GM10248 (cell line): ENCODE results near the gene PCNX1.

ENCODE experiments used
- CTCF ChIA-PET: fragments of 300-600 bp; sonication (Branson Sonifier 250); formaldehyde crosslinking; extraction: SDS; loops from one replicate; lab custom pipeline; 2021; ENCODE audit warnings: antibody characterized with exemption; lab: Yijun Ruan, JAX
- POLR2A ChIA-PET: fragments of 350-650 bp; sonication (Branson Sonifier 250); formaldehyde crosslinking; extraction: SDS; loops from one replicate; lab custom pipeline; 2020; ENCODE audit warnings: antibody characterized with exemption; lab: Yijun Ruan, JAX
- DNase-seq: peaks from one replicate; pipeline ENCODE4 v3.0.0; 2012; ENCODE audit errors: extremely low spot score
- CTCF ChIP-seq: IDR thresholded peaks from 2 replicates; pipeline ENCODE4 v1.5.1; 2012; ENCODE audit warnings: mild to moderate bottlenecking, low read depth; ENCODE audit errors: extremely low read depth, missing control alignments, control extremely low read depth

PCNX1 gene

DNA sequence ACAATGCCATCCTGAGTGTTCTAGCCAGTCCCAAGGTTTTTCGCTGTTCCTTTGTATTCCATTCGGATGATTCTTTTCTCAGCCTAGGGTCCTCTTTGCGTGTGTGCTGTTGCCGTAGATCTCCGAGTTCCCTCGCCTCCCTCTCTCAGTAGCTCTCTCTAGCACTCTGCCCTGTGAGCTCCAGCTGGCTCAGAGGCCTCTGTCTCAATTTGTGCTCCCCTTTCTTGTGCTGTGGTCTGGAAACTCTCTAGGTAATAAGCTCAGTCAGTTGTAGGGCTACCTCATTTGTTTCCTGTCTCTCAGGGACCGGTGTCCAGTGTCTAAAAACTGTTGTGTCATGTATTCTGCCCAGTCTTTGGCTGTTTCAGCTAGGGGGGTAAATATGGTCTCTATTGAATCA, 179.3 kb downstream of the PCNX1 start:
- DNase-seq: no peak
- POLR2A ChIA-PET: no interaction called here

DNA sequence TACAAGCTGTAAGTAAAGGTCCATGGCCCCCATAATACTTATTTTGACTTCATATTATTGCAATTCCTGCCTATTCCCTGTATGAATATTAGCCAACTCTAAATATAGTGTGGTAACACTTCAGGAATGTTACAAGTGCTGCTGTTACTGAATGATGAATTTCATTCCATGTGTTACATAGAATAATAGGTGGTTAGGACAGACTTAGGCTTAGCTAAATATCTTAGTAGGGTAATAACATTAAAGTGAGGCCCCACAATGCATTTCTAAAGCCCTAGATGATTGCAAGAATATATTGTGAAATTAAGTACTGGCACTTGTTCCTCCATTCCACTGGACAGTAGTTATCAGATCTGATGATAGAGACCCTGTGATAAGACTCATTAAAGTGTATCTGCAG, 182.7 kb downstream of the PCNX1 start:
- no peak for DNase-seq
- ChIA-PET POLR2A (no interaction called here), CTCF (no interaction called here)
- no peak for TF ChIP-seq CTCF

More for the DNA sequence above, 179.3 kb downstream of the PCNX1 start:
- no peak for TF ChIP-seq CTCF
- CTCF ChIA-PET: no interaction called here

- no peak for DNase-seq
- ChIA-PET POLR2A (no interaction called here), CTCF (interaction anchor here (1.4 kb wide), 1 partner anchor 8 kb away, joined by 4 read pairs; no protein-coding TSS in a partner anchor)
- no peak for TF ChIP-seq CTCF
Measured at GRCh38 chr14:71094722-71095121, 187.5 kb downstream of the PCNX1 start.

DNA sequence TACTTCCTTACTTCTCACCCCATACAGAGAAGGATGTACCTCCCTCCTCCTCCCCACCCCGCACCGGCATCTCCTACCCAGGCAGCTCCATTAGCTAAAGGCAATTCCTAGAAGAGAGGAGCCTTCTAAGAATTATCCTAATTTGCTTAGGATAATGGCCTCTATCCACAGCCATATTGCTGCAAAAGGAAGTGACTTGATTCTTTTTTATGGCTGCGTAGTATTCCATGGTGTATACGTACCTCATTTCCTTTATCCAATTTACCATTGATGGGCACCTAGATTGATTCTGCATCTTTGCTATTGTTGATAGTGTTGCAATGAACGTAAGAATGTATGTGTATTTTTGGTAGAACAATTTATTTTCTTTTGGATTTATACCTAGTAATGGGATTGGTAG, 189.7 kb downstream of the PCNX1 start:
- CTCF ChIA-PET: interaction anchor here (1.4 to 2.0 kb wide), 2 partner anchors 8 to 12 kb away, joined by 3 to 8 read pairs; no protein-coding TSS in a partner anchor
- POLR2A ChIA-PET: no interaction called here
- no peak for DNase-seq
- TF ChIP-seq CTCF: no peak

DNA sequence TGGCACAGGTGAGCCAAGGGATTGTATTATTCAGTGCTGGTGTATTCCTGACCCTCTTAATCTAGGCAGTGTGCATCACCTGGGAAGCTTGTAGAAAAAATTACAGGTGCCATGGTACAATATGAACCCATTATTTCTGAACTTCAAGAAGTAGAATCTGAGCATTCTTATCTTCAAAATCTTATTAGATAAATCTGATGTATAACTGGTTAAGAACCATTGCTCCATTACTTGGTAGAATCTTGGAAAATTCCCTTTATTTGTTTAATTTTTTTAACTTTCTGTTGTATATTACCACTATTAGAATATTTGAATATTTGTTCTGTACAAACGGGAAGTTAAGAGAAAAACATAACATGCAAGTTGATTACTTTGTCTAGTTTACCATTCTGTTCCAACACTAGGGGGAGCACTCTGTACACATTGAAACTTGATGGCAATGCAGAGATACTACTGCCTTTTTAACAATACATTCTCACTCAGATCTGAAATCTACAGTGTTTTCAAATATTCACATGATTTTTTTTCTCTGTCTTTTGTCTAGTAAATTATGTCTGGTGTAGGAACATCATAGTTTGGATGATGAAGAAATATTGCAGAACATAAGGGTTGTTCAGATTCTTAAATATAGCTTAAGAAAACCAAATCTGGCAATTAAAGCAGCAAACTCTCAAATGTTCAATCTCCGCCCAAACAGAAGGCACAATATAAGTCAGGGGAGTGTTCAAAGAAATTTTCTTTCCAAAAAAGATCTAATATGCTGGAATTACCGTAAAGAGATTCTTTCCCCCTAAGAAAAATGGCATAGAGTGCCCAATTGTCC, 196.6 kb downstream of the PCNX1 start:
- ChIA-PET CTCF (interaction anchor here (0.7 to 5.8 kb wide), 24 partner anchors 8 to 751 kb away, joined by 3 to 33 read pairs (median 4); no protein-coding TSS in a partner anchor), POLR2A (no interaction called here)
- peak; percentile 73 for TF ChIP-seq CTCF
- DNase-seq: peak; percentile 65

GRCh38 chr14:71105177-71105576, 197.9 kb downstream of the PCNX1 start:
- no peak for DNase-seq
- no peak for TF ChIP-seq CTCF
- ChIA-PET CTCF (interaction anchor here (0.9 to 5.8 kb wide), 16 partner anchors 9 to 675 kb away, joined by 3 to 33 read pairs (median 5); no protein-coding TSS in a partner anchor), POLR2A (no interaction called here)
